Progenitor cell of endocrine pancreas (in vitro differentiated cells): ENCODE results near the gene SLC25A21. TPM values are rescaled to one million over a fixed set of nuclear protein-coding genes. Genes with fewer than 3 reads are reported as not detected.

Experiments
- DNase-seq: peaks from one replicate; pipeline ENCODE4 v3.0.0; 2021; ENCODE audit warnings: low spot score; ENCODE audit not compliant: unreplicated experiment
- H3K27ac Mint-ChIP-seq: 2 replicates; pipeline ENCODE4 v1.8.0; 2021; ENCODE audit warnings: mild to moderate bottlenecking, moderate library complexity, mixed read lengths
- H3K27me3 Mint-ChIP-seq: 2 replicates; pipeline ENCODE4 v1.8.0; 2021; ENCODE audit warnings: mixed read lengths
- H3K36me3 Mint-ChIP-seq: 2 replicates; pipeline ENCODE4 v1.8.0; 2022; ENCODE audit warnings: mixed read lengths; ENCODE audit not compliant: insufficient read depth
- H3K4me1 Mint-ChIP-seq: 2 replicates; pipeline ENCODE4 v1.8.0; 2021; ENCODE audit warnings: low read depth, mixed read lengths
- H3K4me3 Mint-ChIP-seq: 2 replicates; pipeline ENCODE4 v1.8.0; 2021; ENCODE audit warnings: low read depth, mild to moderate bottlenecking, moderate library complexity, mixed read lengths
- H3K9me3 Mint-ChIP-seq: 2 replicates; pipeline ENCODE4 v1.8.0; 2021; ENCODE audit warnings: low read depth, mixed read lengths
- total RNA-seq: library from RNA; stranded (reverse); gene quantifications from 2 replicates; pipeline ENCODE4 v1.2.1, GENCODE V29; 2021
- TF ChIP-seq, protein P1 (sequence below): fragments of 200-600 bp; sonication (generic); IDR thresholded peaks from one replicate; pipeline ENCODE4 v1.5.0; 2021; ENCODE audit warnings: antibody characterized with exemption, mild to moderate bottlenecking; ENCODE audit not compliant: unreplicated experiment

The SLC25A21 gene
- total RNA-seq, 1 donor from 2014 or later = 2.5 TPM

- Mint-ChIP-seq H3K9me3 (no peaks in the 10 kb centered on the region), H3K36me3 (no peaks in the 10 kb centered on the region), H3K27ac (no peak overlapping the region), H3K4me3 (peak overlapping the region; percentile 41), H3K4me1 (peaks cover 20% of the 10 kb centered on the region), H3K27me3 (peaks cover 100% of the 10 kb centered on the region)
- TF ChIP-seq, protein P1, sequence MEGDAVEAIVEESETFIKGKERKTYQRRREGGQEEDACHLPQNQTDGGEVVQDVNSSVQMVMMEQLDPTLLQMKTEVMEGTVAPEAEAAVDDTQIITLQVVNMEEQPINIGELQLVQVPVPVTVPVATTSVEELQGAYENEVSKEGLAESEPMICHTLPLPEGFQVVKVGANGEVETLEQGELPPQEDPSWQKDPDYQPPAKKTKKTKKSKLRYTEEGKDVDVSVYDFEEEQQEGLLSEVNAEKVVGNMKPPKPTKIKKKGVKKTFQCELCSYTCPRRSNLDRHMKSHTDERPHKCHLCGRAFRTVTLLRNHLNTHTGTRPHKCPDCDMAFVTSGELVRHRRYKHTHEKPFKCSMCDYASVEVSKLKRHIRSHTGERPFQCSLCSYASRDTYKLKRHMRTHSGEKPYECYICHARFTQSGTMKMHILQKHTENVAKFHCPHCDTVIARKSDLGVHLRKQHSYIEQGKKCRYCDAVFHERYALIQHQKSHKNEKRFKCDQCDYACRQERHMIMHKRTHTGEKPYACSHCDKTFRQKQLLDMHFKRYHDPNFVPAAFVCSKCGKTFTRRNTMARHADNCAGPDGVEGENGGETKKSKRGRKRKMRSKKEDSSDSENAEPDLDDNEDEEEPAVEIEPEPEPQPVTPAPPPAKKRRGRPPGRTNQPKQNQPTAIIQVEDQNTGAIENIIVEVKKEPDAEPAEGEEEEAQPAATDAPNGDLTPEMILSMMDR = no peak
- no peak for DNase-seq
Observed at GRCh38 chr14:36656687-36657398, 515.6 kb downstream of the SLC25A21 start.

- TF ChIP-seq, protein P1 = peak; percentile 70
- DNase-seq = peak; percentile 67
- peak overlapping the region; percentile 49 for H3K4me3 Mint-ChIP-seq
- peaks cover 100% of the 10 kb centered on the region for H3K27me3 Mint-ChIP-seq
- H3K9me3 Mint-ChIP-seq = no peaks in the 10 kb centered on the region
- H3K4me1 Mint-ChIP-seq = peaks cover 15% of the 10 kb centered on the region
- H3K36me3 Mint-ChIP-seq = no peaks in the 10 kb centered on the region
- H3K27ac Mint-ChIP-seq = peak overlapping the region; percentile 56
Observed at GRCh38 chr14:36655963-36656686, 516.3 kb downstream of the SLC25A21 start.

- Mint-ChIP-seq H3K4me3 (no peak overlapping the region), H3K9me3 (no peaks in the 10 kb centered on the region), H3K36me3 (no peaks in the 10 kb centered on the region), H3K27ac (peak overlapping the region; percentile 56), H3K4me1 (peaks cover 14% of the 10 kb centered on the region), H3K27me3 (peaks cover 100% of the 10 kb centered on the region)
- no peak for DNase-seq
- TF ChIP-seq, protein P1 = no peak
Observed at GRCh38 chr14:36655571-36655962, 516.8 kb downstream of the SLC25A21 start.

- Mint-ChIP-seq H3K36me3 (no peaks in the 10 kb centered on the region), H3K4me1 (peaks cover 14% of the 10 kb centered on the region), H3K9me3 (no peaks in the 10 kb centered on the region), H3K4me3 (no peak overlapping the region), H3K27me3 (peaks cover 100% of the 10 kb centered on the region), H3K27ac (no peak overlapping the region)
- TF ChIP-seq, protein P1 = no peak
- no peak for DNase-seq
Observed at GRCh38 chr14:36654794-36655381, 517.5 kb downstream of the SLC25A21 start.

DNA sequence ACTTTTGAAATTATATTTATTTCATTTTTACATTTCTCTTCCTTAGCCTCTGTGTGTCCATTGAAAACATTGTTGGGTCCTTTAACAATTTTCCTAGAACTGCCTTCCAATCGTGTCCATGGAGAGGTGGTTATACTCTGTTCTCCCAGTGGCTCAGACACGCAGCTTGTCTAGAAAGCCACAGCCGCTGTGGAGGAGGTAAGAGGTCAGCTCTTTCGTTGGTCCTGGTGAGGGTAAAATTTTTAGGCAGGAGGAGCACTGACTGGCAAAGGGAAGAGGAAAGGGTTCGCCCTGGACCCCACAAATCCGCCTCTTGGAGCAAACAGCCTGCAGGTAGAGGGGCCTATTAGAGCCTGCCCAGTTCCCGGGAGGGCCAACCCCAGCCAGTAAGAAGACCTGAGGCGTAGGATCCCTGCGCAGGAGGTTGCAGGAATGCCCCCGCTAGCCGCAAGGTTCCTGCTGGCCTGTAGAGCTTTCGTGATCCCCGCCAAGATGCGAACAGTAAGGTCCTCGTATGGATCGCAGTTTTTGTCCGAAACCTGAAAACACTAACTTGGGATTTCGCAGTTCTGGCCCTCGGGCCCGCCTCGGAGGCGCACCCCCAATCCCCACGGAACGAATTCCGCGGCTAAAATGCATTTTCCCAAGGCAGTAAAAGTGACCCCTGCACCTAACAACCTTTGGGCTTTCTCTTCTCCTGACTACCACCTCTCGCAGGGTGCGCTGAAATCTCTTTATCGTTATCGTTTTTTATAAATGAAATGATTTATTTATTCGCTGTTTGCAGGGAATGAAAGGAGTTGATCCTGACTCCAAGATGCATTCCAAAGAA, 518.2 kb downstream of the SLC25A21 start:
- DNase-seq = no peak
- Mint-ChIP-seq H3K4me3 (no peak overlapping the region), H3K36me3 (no peaks in the 10 kb centered on the region), H3K4me1 (peaks cover 13% of the 10 kb centered on the region), H3K27me3 (peaks cover 100% of the 10 kb centered on the region), H3K27ac (no peak overlapping the region), H3K9me3 (no peaks in the 10 kb centered on the region)
- TF ChIP-seq, protein P1 = no peak
